SK-N-SH (cell line): ENCODE measurements around the gene GPATCH11. TPM values are rescaled to one million over a fixed set of nuclear protein-coding genes. Genes with fewer than 3 reads are reported as not detected.

ENCODE experiments used
- CTCF ChIA-PET: fragments of 300-600, 350-600 bp; formaldehyde crosslinking; extraction: SDS; loops from one replicate; lab custom pipeline; 2021; lab: Yijun Ruan, JAX
- POLR2A ChIA-PET: fragments of 350-600 bp; sonication (Branson Sonifier 250); formaldehyde crosslinking; extraction: SDS; loops from one replicate; lab custom pipeline; 2020; ENCODE audit warnings: antibody characterized with exemption, inconsistent platforms; lab: Yijun Ruan, JAX
- DNase-seq: peaks from one replicate; pipeline ENCODE4 v3.0.0; 2012
- H2AFZ ChIP-seq: fragments of 200-600 bp; sonication (generic); 2 replicates; pipeline ENCODE4 v1.8.1; 2016; ENCODE audit warnings: antibody characterized with exemption, mild to moderate bottlenecking, low read depth
- H3F3A ChIP-seq: fragments of 200-600 bp; sonication (generic); replicated peaks from 2 replicates; pipeline ENCODE3; 2016; ENCODE audit warnings: antibody characterized with exemption, mild to moderate bottlenecking; ENCODE audit not compliant: insufficient read depth
- H3K27ac ChIP-seq, 2 experiments: fragments of 200-500 bp in 1 of 2; fragments of 200-600 bp in 1 of 2; sonication (Bioruptor generic) in 1 of 2; sonication (generic), shearing (Covaris generic) in 1 of 2; 2 replicates each; pipeline versions ENCODE4 v1.5.1 to v1.6.1; 2014 to 2016; ENCODE audit warnings: low read depth in 2 of 2, inconsistent platforms in 1 of 2, low read length in 1 of 2, mild to moderate bottlenecking in 1 of 2, mixed read lengths in 1 of 2
- H3K27me3 ChIP-seq: fragments of 200-600 bp; sonication (generic), shearing (Covaris generic); 2 replicates; pipeline ENCODE4 v1.6.1; 2016; ENCODE audit warnings: mixed run types; ENCODE audit not compliant: insufficient read depth
- H3K36me3 ChIP-seq, 2 experiments: fragments of 200-500 bp in 1 of 2; fragments of 200-600 bp in 1 of 2; sonication (Bioruptor generic) in 1 of 2; sonication (generic) in 1 of 2; replicated peaks in 1 of 2; 2 replicates each; pipeline versions ENCODE3 to v1.5.1; 2014 to 2016; ENCODE audit warnings: low read length in 1 of 2, mild to moderate bottlenecking in 1 of 2; ENCODE audit not compliant: insufficient read depth in 2 of 2, control insufficient read depth in 1 of 2
- H3K4me1 ChIP-seq, 2 experiments: fragments of 200-500 bp in 1 of 2; fragments of 200-600 bp in 1 of 2; sonication (Bioruptor generic) in 1 of 2; sonication (generic), shearing (Covaris generic) in 1 of 2; 2 replicates each; pipeline versions ENCODE4 v1.5.1 to v1.6.1; 2014 to 2016; ENCODE audit warnings: low read depth in 1 of 2, low read length in 1 of 2, mixed run types in 1 of 2; ENCODE audit not compliant: insufficient read depth in 2 of 2, control insufficient read depth in 1 of 2
- H3K4me2 ChIP-seq: fragments of 200-600 bp; sonication (generic), shearing (Covaris generic); 2 replicates; pipeline ENCODE4 v1.6.1; 2017; ENCODE audit warnings: mixed run types
- H3K4me3 ChIP-seq, 2 experiments: fragments of 200-500 bp in 1 of 2; fragments of 200-600 bp in 1 of 2; sonication (Bioruptor generic) in 1 of 2; sonication (generic), shearing (Covaris generic) in 1 of 2; 2 replicates each; pipeline versions ENCODE4 v1.5.1 to v1.8.1; 2014 to 2016; ENCODE audit warnings: low read depth in 2 of 2, inconsistent platforms in 1 of 2, low read length in 1 of 2, mild to moderate bottlenecking in 1 of 2, mixed read lengths in 1 of 2, moderate library complexity in 1 of 2
- H3K79me2 ChIP-seq: fragments of 200-600 bp; sonication (generic); 2 replicates; pipeline ENCODE4 v1.8.1; 2017; ENCODE audit warnings: mild to moderate bottlenecking; ENCODE audit not compliant: insufficient read depth
- H3K9ac ChIP-seq: fragments of 200-600 bp; sonication (generic); 2 replicates; pipeline ENCODE4 v1.6.1; 2017; ENCODE audit warnings: mixed run types
- H3K9me2 ChIP-seq: fragments of 200-600 bp; sonication (generic); 2 replicates; pipeline ENCODE4 v1.6.1; 2017; ENCODE audit warnings: mixed run types
- H3K9me3 ChIP-seq: fragments of 200-600 bp; sonication (generic); 2 replicates; pipeline ENCODE4 v1.6.1; 2017; ENCODE audit warnings: mixed run types, mild to moderate bottlenecking, moderate library complexity
- H4K20me1 ChIP-seq: fragments of 200-600 bp; sonication (generic); 2 replicates; pipeline ENCODE4 v1.6.1; 2017; ENCODE audit warnings: mild to moderate bottlenecking, mixed run types; ENCODE audit not compliant: insufficient read depth
- CHD2 ChIP-seq: fragments of 150-350 bp; IDR thresholded peaks from 2 replicates; pipeline ENCODE4 v1.6.1; 2018; ENCODE audit warnings: low read length; ENCODE audit not compliant: partially characterized antibody
- EP300 ChIP-seq, 2 experiments: IDR thresholded peaks; 2 replicates each; pipeline versions ENCODE4 v1.4.0 to v1.6.1; 2012; ENCODE audit warnings: borderline replicate concordance in 1 of 2, low read depth in 1 of 2, low read length in 1 of 2
- EZH2phosphoT487 ChIP-seq: fragments of 200-600 bp; sonication (generic); IDR thresholded peaks from 2 replicates; pipeline ENCODE4 v1.6.1; 2017; ENCODE audit warnings: low read depth, mixed run types, mild to moderate bottlenecking, antibody characterized with exemption, moderate library complexity, borderline replicate concordance
- FOXM1 ChIP-seq: IDR thresholded peaks from 2 replicates; pipeline ENCODE4 v1.4.0; 2012; ENCODE audit warnings: low read depth, mild to moderate bottlenecking
- GATA2 ChIP-seq: sonication (generic); formaldehyde crosslinking; IDR thresholded peaks from 2 replicates; pipeline ENCODE4 v1.5.0; 2020; ENCODE audit warnings: mild to moderate bottlenecking, missing genetic modification reagents
- JUND ChIP-seq: IDR thresholded peaks from 2 replicates; pipeline ENCODE4 v1.4.0; 2012
- MEF2A ChIP-seq: IDR thresholded peaks from 2 replicates; pipeline ENCODE4 v1.4.0; 2012; ENCODE audit warnings: low read depth, borderline replicate concordance
- MXI1 ChIP-seq: IDR thresholded peaks from 2 replicates; pipeline ENCODE4 v1.6.1; 2012; ENCODE audit warnings: mild to moderate bottlenecking, low read depth, low read length, improper control_type of control experiment
- NFIC ChIP-seq: IDR thresholded peaks from 2 replicates; pipeline ENCODE4 v1.4.0; 2012; ENCODE audit warnings: borderline replicate concordance
- RFX5 ChIP-seq: IDR thresholded peaks from 2 replicates; pipeline ENCODE4 v1.6.1; 2012; ENCODE audit warnings: mild to moderate bottlenecking, improper control_type of control experiment, low read length
- SMC3 ChIP-seq: IDR thresholded peaks from 2 replicates; pipeline ENCODE4 v1.6.1; 2012; ENCODE audit warnings: low read depth, low read length, improper control_type of control experiment
- TAF1 ChIP-seq: IDR thresholded peaks from 2 replicates; pipeline ENCODE4 v1.6.1; 2012; ENCODE audit warnings: low read depth, mild to moderate bottlenecking, low read length, moderate library complexity, borderline replicate concordance
- YY1 ChIP-seq: IDR thresholded peaks from 2 replicates; pipeline ENCODE4 v1.4.0; 2012; ENCODE audit warnings: low read depth, mild to moderate bottlenecking
- WGBS: methylation state at CpG from one replicate; pipeline ENCODE4 v1.1.6; 2017; ENCODE audit warnings: low lambda C conversion rate; 5-methylcytosine and 5-hydroxymethylcytosine counted together
- polyA plus RNA-seq, 3 experiments: library from polyadenylated mRNA; depleted of rRNA; stranded (reverse); fragments of >200 nt; gene quantifications; 2 replicates each; pipeline ENCODE4 v1.2.3, GENCODE V29; 2012
- TF ChIP-seq, protein P1 (sequence below): IDR thresholded peaks from 2 replicates; pipeline ENCODE4; 2012
- TF ChIP-seq, protein P2 (sequence below): IDR thresholded peaks from 2 replicates; pipeline ENCODE4 v1.4.0; 2012; ENCODE audit warnings: low read depth, borderline replicate concordance
- TF ChIP-seq, protein P3 (sequence below): IDR thresholded peaks from 2 replicates; pipeline ENCODE4 v1.6.1; 2012; ENCODE audit warnings: mild to moderate bottlenecking, low read depth, low read length, moderate library complexity
- TF ChIP-seq, protein P4 (sequence below): IDR thresholded peaks from 2 replicates; pipeline ENCODE4 v1.4.0; 2012; ENCODE audit warnings: low read depth

GPATCH11 gene
- polyA plus RNA-seq, 1 of the 3 experiments (the other 2 are of a cell fraction) = 2.9 TPM

DNA sequence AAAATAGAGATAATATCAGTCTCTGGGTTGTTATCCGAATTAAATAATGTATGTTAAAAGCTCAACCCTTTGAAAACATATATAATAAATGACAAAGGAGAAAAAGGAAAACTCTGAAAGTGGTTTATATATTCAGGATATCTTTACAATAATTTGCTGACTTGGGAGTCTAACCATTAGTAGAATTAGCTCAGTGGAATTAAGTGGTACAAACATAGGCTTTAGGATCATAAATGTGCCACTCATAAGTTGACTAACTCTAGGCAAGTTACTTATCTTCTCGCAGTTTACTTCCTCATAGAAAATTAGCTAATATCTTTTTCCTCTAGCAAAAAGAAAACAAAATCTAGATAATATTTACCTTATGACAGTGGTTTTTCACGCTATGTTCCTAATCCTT, 44.7 kb upstream of the GPATCH11 start (continued):
- TF ChIP-seq EP300 (IDR thresholded peaks at IDR 0.05; ENCODE audit: borderline replicate concordance in 1 of 2, low read depth in 1 of 2, low read length in 1 of 2) (no peak), GATA2 (CRISPR knock-in tag) (no peak), EZH2phosphoT487 (no peak), MEF2A (no peak), FOXM1 (no peak), RFX5 (no peak)
- TF ChIP-seq, protein P1, sequence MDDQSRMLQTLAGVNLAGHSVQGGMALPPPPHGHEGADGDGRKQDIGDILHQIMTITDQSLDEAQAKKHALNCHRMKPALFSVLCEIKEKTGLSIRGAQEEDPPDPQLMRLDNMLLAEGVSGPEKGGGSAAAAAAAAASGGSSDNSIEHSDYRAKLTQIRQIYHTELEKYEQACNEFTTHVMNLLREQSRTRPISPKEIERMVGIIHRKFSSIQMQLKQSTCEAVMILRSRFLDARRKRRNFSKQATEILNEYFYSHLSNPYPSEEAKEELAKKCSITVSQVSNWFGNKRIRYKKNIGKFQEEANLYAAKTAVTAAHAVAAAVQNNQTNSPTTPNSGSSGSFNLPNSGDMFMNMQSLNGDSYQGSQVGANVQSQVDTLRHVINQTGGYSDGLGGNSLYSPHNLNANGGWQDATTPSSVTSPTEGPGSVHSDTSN = no peak

DNA sequence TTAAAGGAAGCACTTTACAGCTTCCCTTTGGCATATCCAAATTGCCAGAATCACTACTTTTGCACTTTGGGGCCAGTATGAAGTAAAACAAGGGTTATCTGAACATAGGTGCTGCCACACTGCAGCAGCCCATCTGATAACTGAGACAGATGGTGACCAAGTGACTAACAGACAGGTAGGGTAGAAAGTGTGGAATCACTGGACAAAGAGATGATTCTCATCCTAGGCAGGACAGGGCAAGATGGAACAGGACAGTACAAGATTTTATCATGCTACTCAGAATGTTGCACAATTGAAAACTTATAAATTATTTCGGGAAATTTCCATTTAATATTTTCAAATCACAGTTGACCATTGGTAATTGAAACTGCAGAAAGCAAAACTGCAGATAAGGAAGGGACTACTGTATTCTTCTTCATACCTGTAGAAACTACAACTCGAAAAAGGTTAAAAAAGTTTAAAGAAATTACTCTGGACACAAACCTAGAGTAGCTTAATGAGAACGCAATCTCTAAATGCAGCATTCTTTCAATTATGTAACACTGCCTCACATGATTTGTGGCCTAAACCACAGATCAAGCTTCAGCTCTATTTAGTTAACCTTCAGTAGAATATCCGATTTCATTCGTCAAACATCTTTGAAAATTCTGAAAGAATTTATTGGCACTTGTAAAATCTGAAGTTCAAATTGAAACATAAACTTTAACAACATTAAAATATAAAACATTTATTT, 31.6 kb upstream of the GPATCH11 start:
- ChIA-PET CTCF (interaction anchor here (1.0 to 1.6 kb wide), 2 partner anchors 10 to 18 kb away, joined by 4 to 5 read pairs; no protein-coding TSS in a partner anchor), POLR2A (no interaction called here)
- Histone ChIP-seq H3K27me3 (no peaks in the 10 kb centered on the region), H3K4me2 (no peak overlapping the region), H3K36me3 (peaks cover 67 to 80% of the 10 kb centered on the region in 2 experiments), H3K9me2 (no peaks in the 10 kb centered on the region), H3K79me2 (no peaks in the 10 kb centered on the region), H3K9ac (no peak overlapping the region), H2AFZ (no peak overlapping the region), H3K4me1 (no peaks in the 10 kb centered on the region), H3K4me3 (no peak overlapping the region), H3K9me3 (no peaks in the 10 kb centered on the region), H3F3A (peaks cover 5% of the 10 kb centered on the region), H4K20me1 (no peaks in the 10 kb centered on the region), H3K27ac (no peak overlapping the region)
- no peak for DNase-seq
- TF ChIP-seq JUND (no peak), YY1 (no peak), SMC3 (no peak), NFIC (no peak), FOXM1 (no peak), TAF1 (no peak), GATA2 (CRISPR knock-in tag) (no peak), MXI1 (no peak), CHD2 (no peak)
- TF ChIP-seq, protein P2, sequence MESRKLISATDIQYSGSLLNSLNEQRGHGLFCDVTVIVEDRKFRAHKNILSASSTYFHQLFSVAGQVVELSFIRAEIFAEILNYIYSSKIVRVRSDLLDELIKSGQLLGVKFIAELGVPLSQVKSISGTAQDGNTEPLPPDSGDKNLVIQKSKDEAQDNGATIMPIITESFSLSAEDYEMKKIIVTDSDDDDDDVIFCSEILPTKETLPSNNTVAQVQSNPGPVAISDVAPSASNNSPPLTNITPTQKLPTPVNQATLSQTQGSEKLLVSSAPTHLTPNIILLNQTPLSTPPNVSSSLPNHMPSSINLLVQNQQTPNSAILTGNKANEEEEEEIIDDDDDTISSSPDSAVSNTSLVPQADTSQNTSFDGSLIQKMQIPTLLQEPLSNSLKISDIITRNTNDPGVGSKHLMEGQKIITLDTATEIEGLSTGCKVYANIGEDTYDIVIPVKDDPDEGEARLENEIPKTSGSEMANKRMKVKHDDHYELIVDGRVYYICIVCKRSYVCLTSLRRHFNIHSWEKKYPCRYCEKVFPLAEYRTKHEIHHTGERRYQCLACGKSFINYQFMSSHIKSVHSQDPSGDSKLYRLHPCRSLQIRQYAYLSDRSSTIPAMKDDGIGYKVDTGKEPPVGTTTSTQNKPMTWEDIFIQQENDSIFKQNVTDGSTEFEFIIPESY = no peak
- TF ChIP-seq, protein P3, sequence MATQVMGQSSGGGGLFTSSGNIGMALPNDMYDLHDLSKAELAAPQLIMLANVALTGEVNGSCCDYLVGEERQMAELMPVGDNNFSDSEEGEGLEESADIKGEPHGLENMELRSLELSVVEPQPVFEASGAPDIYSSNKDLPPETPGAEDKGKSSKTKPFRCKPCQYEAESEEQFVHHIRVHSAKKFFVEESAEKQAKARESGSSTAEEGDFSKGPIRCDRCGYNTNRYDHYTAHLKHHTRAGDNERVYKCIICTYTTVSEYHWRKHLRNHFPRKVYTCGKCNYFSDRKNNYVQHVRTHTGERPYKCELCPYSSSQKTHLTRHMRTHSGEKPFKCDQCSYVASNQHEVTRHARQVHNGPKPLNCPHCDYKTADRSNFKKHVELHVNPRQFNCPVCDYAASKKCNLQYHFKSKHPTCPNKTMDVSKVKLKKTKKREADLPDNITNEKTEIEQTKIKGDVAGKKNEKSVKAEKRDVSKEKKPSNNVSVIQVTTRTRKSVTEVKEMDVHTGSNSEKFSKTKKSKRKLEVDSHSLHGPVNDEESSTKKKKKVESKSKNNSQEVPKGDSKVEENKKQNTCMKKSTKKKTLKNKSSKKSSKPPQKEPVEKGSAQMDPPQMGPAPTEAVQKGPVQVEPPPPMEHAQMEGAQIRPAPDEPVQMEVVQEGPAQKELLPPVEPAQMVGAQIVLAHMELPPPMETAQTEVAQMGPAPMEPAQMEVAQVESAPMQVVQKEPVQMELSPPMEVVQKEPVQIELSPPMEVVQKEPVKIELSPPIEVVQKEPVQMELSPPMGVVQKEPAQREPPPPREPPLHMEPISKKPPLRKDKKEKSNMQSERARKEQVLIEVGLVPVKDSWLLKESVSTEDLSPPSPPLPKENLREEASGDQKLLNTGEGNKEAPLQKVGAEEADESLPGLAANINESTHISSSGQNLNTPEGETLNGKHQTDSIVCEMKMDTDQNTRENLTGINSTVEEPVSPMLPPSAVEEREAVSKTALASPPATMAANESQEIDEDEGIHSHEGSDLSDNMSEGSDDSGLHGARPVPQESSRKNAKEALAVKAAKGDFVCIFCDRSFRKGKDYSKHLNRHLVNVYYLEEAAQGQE = no peak
- TF ChIP-seq, protein P4, sequence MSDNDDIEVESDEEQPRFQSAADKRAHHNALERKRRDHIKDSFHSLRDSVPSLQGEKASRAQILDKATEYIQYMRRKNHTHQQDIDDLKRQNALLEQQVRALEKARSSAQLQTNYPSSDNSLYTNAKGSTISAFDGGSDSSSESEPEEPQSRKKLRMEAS = no peak
- 94% methylated on average over 5 of the region's 5 CpGs for WGBS
